Caco-2 (cell line): ENCODE results near the gene LRRC19. TPM values are rescaled to one million over a fixed set of nuclear protein-coding genes. Genes with fewer than 3 reads are reported as not detected.

Experiments
- BruUV-seq: library from RNA; stranded (reverse); fragments of 400-500 nt; replicated peaks from 2 replicates; lab custom pipeline; 2021; lab: Mats Ljungman, UMichigan
- CTCF ChIA-PET: fragments of 300-600 bp; sonication (Branson Sonifier 250); formaldehyde crosslinking; loops from one replicate; lab custom pipeline; 2022; ENCODE audit warnings: antibody characterized with exemption; lab: Charles Lee
- POLR2A ChIA-PET: fragments of 300-600 bp; sonication (Branson Sonifier 250); formaldehyde crosslinking; loops from one replicate; lab custom pipeline; 2022; ENCODE audit warnings: antibody characterized with exemption; lab: Charles Lee
- DNase-seq, 2 experiments: peaks; one replicate each; pipeline versions ENCODE4 v3.0.0 to v3.0.0-alpha.2; 2020 to 2022
- H3K27me3 ChIP-seq: replicated peaks from 2 replicates; pipeline ENCODE4 v1.6.0; 2011; ENCODE audit warnings: low read length; ENCODE audit not compliant: control insufficient read depth, insufficient read depth
- H3K36me3 ChIP-seq: 2 replicates; pipeline ENCODE4 v1.5.1; 2011; ENCODE audit warnings: low read length; ENCODE audit not compliant: control insufficient read depth, insufficient read depth
- H3K4me1 ChIP-seq: fragments of 250-450 bp; sonication (Bioruptor Pico); 2 replicates; pipeline ENCODE4 v1.5.1; 2020; ENCODE audit warnings: mild to moderate bottlenecking
- H3K4me3 ChIP-seq: 2 replicates; pipeline ENCODE4 v1.5.1; 2011; ENCODE audit warnings: low read depth, mild to moderate bottlenecking, control low read depth, low read length
- H3K9me3 ChIP-seq: fragments of 250-450 bp; sonication (Bioruptor Pico); 2 replicates; pipeline ENCODE4 v1.5.1; 2020; ENCODE audit warnings: mild to moderate bottlenecking, moderate library complexity
- H3K27ac Mint-ChIP-seq: one replicate; pipeline ENCODE4 v1.8.0; 2022; ENCODE audit warnings: mixed read lengths; ENCODE audit not compliant: unreplicated experiment
- H3K27me3 Mint-ChIP-seq: one replicate; pipeline ENCODE4 v1.8.0; 2022; ENCODE audit warnings: mixed read lengths; ENCODE audit not compliant: insufficient read depth, unreplicated experiment
- H3K36me3 Mint-ChIP-seq: one replicate; pipeline ENCODE4 v1.8.0; 2022; ENCODE audit warnings: mild to moderate bottlenecking, mixed read lengths; ENCODE audit not compliant: insufficient read depth, unreplicated experiment
- H3K4me1 Mint-ChIP-seq: one replicate; pipeline ENCODE4 v1.8.0; 2022; ENCODE audit warnings: low read depth, mixed read lengths; ENCODE audit not compliant: unreplicated experiment
- H3K4me3 Mint-ChIP-seq: one replicate; pipeline ENCODE4 v1.8.0; 2022; ENCODE audit warnings: mild to moderate bottlenecking, moderate library complexity, mixed read lengths; ENCODE audit not compliant: unreplicated experiment
- H3K9me3 Mint-ChIP-seq: one replicate; pipeline ENCODE4 v1.8.0; 2022; ENCODE audit warnings: mixed read lengths; ENCODE audit not compliant: unreplicated experiment
- CTCF ChIP-seq, 2 experiments: fragments of 200-600 bp in 1 of 2; IDR thresholded peaks; 1 replicate in 1 of 2; 2 replicates in 1 of 2; pipeline versions ENCODE4 v1.5.1 to v1.8.0; 2011 to 2022; ENCODE audit warnings: antibody characterized with exemption in 1 of 2, control low read depth in 1 of 2, inconsistent platforms in 1 of 2, low read depth in 1 of 2, low read length in 1 of 2, mild to moderate bottlenecking in 1 of 2, moderate library complexity in 1 of 2; ENCODE audit not compliant: insufficient read depth in 1 of 2, severe bottlenecking in 1 of 2, unreplicated experiment in 1 of 2
- intact Hi-C: fragments of 100-400 bp; cut with micrococcal nuclease; formaldehyde crosslinking; loops from one replicate; pipeline ENCODE4 v1.10.0; 2022; ENCODE audit not compliant: unreplicated experiment
- total RNA-seq: library from RNA; stranded (reverse); gene quantifications from 2 replicates; pipeline ENCODE4 v1.2.3, GENCODE V29; 2022

Gene LRRC19
- total RNA-seq, 1 experiment from 2014 or later = not detected

GRCh38 chr9:27042476-27042875, 37.0 kb upstream of the LRRC19 start:
- BruUV-seq = no TSS peak
- DNase-seq = no peak
- no peaks in the 10 kb centered on the region for H3K36me3 Mint-ChIP-seq
- H3K9me3 Mint-ChIP-seq = no peaks in the 10 kb centered on the region
- POLR2A ChIA-PET = no interaction called here
- no peaks in the 10 kb centered on the region for H3K4me1 Mint-ChIP-seq
- CTCF ChIA-PET = no interaction called here
- Histone ChIP-seq H3K9me3 (no peaks in the 10 kb centered on the region), H3K27me3 (no peaks in the 10 kb centered on the region), H3K4me1 (no peaks in the 10 kb centered on the region), H3K4me3 (no peak overlapping the region), H3K36me3 (no peaks in the 10 kb centered on the region)
- intact Hi-C loops = no loop called here
- no peak for TF ChIP-seq CTCF (IDR thresholded peaks at IDR 0.05; ENCODE audit: insufficient read depth in 1 of 2, low read depth in 1 of 2, low read length in 1 of 2, severe bottlenecking in 1 of 2, unreplicated experiment in 1 of 2)
- H3K27me3 Mint-ChIP-seq = no peaks in the 10 kb centered on the region
- no peak overlapping the region for H3K27ac Mint-ChIP-seq
- H3K4me3 Mint-ChIP-seq = no peak overlapping the region

- DNase-seq = no peak
- Mint-ChIP-seq H3K4me1 (no peaks in the 10 kb centered on the region), H3K9me3 (no peaks in the 10 kb centered on the region), H3K36me3 (no peaks in the 10 kb centered on the region), H3K27ac (no peak overlapping the region), H3K4me3 (no peak overlapping the region), H3K27me3 (no peaks in the 10 kb centered on the region)
- ChIA-PET CTCF (no interaction called here), POLR2A (no interaction called here)
- Histone ChIP-seq H3K27me3 (no peaks in the 10 kb centered on the region), H3K4me3 (no peak overlapping the region), H3K9me3 (no peaks in the 10 kb centered on the region), H3K4me1 (no peaks in the 10 kb centered on the region), H3K36me3 (no peaks in the 10 kb centered on the region)
- intact Hi-C loops = no loop called here
- no peak for TF ChIP-seq CTCF (IDR thresholded peaks at IDR 0.05; ENCODE audit: insufficient read depth in 1 of 2, low read depth in 1 of 2, low read length in 1 of 2, severe bottlenecking in 1 of 2, unreplicated experiment in 1 of 2)
- BruUV-seq = no TSS peak
These were observed 36.3 kb upstream of the LRRC19 start for GRCh38 chr9:27041746-27042145.

GRCh38 chr9:27037499-27037898, 32.0 kb upstream of the LRRC19 start:
- H3K4me1 ChIP-seq = no peaks in the 10 kb centered on the region
- H3K36me3 Mint-ChIP-seq = no peaks in the 10 kb centered on the region
- ChIA-PET POLR2A (no interaction called here), CTCF (no interaction called here)
- no peaks in the 10 kb centered on the region for H3K9me3 ChIP-seq
- no peaks in the 10 kb centered on the region for H3K9me3 Mint-ChIP-seq
- no peak overlapping the region for H3K4me3 Mint-ChIP-seq
- intact Hi-C loops = no loop called here
- no peak overlapping the region for H3K27ac Mint-ChIP-seq
- H3K4me1 Mint-ChIP-seq = no peaks in the 10 kb centered on the region
- H3K36me3 ChIP-seq = no peaks in the 10 kb centered on the region
- BruUV-seq = no TSS peak
- no peaks in the 10 kb centered on the region for H3K27me3 ChIP-seq
- no peaks in the 10 kb centered on the region for H3K27me3 Mint-ChIP-seq
- no peak for TF ChIP-seq CTCF (IDR thresholded peaks at IDR 0.05; ENCODE audit: insufficient read depth in 1 of 2, low read depth in 1 of 2, low read length in 1 of 2, severe bottlenecking in 1 of 2, unreplicated experiment in 1 of 2)
- no peak overlapping the region for H3K4me3 ChIP-seq
- no peak for DNase-seq
